ENCODE data around the gene MAPK4.
A peak's percentile ranks its signal among the peaks of the same experiment; 100 is the strongest.
"Not testable (repeated sequence)": the region's sequence is repeated elsewhere in the genome, so short reads cannot be mapped to it uniquely, and the experiment has no call there.

MAPK4 gene

GRCh38 chr18:50578030-50578429 is 18.1 kb downstream of the MAPK4 start:
- no peak for DNase-seq

- DNase-seq, result no peak
Observed at GRCh38 chr18:50578651-50579050, 18.8 kb downstream of the MAPK4 start.

- no peak for DNase-seq
Observed at GRCh38 chr18:50579061-50579774, 19.3 kb downstream of the MAPK4 start.

GRCh38 chr18:50581517-50581916 is 21.6 kb downstream of the MAPK4 start:
- no peak for DNase-seq

GRCh38 chr18:50582500-50582899 is 22.6 kb downstream of the MAPK4 start:
- no peak for DNase-seq

- DNase-seq, result no peak
Observed at GRCh38 chr18:50586710-50587109, 26.8 kb downstream of the MAPK4 start.

GRCh38 chr18:50590593-50590992 is 30.7 kb downstream of the MAPK4 start:
- peak; percentile 26 for DNase-seq

- DNase-seq, result no peak
Observed at GRCh38 chr18:50594012-50594411, 34.1 kb downstream of the MAPK4 start.

GRCh38 chr18:50594942-50595341 is 35.1 kb downstream of the MAPK4 start:
- DNase-seq, result no peak

- DNase-seq, result no peak
Observed at GRCh38 chr18:50602466-50602865, 42.6 kb downstream of the MAPK4 start.

GRCh38 chr18:50606609-50607008 is 46.7 kb downstream of the MAPK4 start:
- DNase-seq, result no peak

- DNase-seq, result no peak
Observed at GRCh38 chr18:50607378-50607926, 47.6 kb downstream of the MAPK4 start.

GRCh38 chr18:50609171-50609570 is 49.3 kb downstream of the MAPK4 start:
- not testable (repeated sequence) for DNase-seq

GRCh38 chr18:50610349-50610748 is 50.5 kb downstream of the MAPK4 start:
- no peak for DNase-seq

GRCh38 chr18:50611529-50611941 is 51.6 kb downstream of the MAPK4 start:
- DNase-seq, result no peak

GRCh38 chr18:50614838-50615237 is 55.0 kb downstream of the MAPK4 start:
- no peak for DNase-seq

GRCh38 chr18:50616484-50617048 is 56.7 kb downstream of the MAPK4 start:
- DNase-seq, result no peak

GRCh38 chr18:50619861-50620275 is 60.0 kb downstream of the MAPK4 start:
- no peak for DNase-seq

- no peak for DNase-seq
Observed at GRCh38 chr18:50620319-50620718, 60.4 kb downstream of the MAPK4 start.

- DNase-seq, result no peak
Observed at GRCh38 chr18:50621366-50621765, 61.5 kb downstream of the MAPK4 start.

- no peak for DNase-seq
Observed at GRCh38 chr18:50622320-50622719, 62.4 kb downstream of the MAPK4 start.

- no peak for DNase-seq
Observed at GRCh38 chr18:50622865-50623393, 63.0 kb downstream of the MAPK4 start.

GRCh38 chr18:50623694-50624352 is 63.9 kb downstream of the MAPK4 start:
- no peak for DNase-seq

- DNase-seq, result no peak
Observed at GRCh38 chr18:50624981-50625380, 65.1 kb downstream of the MAPK4 start.
